HG02870 (cell line): ENCODE measurements around the gene LOC101059915.

ENCODE experiments used
- ATAC-seq: cut with Tn5 transposase; IDR thresholded peaks from one replicate; pipeline ENCODE4 v1.9.1; 2021; ENCODE audit warnings: mild to moderate bottlenecking, moderate library complexity; ENCODE audit not compliant: unreplicated experiment

The LOC101059915 gene

DNA sequence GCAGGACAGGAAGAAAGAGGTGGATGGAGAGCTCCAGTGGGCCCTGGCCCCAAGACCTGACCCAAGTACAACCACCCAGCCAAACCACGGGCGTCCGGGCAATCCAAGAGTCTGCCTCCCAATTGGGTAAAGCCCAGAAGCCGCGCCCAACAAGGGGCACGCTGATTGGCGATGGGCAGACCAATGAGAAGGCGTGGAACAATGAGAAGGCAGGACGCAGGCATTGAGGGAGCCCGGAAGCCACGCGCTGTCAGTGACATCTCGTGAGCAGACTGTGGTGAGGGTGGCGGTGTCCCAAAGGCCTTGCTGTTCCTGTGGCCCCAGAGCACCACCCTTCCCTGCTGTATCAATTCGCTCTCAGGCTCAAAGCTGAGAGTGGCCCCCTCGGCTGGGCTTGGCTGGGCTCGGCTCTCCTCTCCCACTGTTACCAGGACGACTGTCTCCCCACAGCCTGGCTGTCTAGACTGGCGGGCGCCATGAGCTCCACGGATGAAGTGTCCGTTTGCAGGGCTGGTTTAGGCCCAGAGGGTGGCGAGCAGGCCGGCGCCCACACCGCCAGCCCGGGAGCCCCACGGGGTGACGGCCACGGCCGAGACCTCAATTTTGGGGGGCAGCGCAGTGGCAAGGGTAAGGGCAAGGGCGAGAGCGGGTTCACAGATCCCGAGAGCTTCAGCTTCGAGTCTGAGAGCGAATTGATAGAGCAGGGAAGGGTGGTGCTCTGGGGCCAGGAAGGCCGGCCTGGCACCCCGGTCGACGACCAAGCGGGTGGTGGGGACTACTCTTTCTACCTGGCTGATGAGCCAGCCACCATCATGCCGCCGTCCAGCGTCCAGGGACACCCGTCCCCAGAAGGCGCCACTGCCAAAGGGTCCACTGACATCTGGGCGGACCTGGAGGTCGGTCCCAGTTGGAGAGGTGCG is at the start of gene LOC101059915:
Gene LOC101059915 (plus strand): TSS at position 219 of the 920 bp plus-strand sequence.
- ATAC-seq = no peak

DNA sequence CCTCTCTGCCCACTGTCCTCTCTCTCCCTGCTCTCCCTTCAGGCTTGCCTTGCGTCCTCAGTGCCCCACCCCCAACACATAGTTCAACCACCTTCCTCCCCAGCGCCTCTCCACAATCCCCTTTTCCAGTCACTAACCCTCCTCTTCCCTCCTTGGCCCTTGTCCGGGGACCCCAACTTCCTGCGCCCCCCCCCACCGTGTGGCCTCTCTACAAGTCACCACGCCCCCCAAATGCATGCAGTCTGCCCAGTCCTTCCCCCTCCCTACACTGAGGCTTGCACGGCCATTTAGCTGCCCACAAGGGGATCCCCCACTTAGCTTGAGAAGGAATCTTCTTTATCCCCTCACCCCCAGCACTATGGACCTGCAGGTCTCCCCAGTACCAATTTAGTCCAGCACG is 49.6 kb upstream of the LOC101059915 start:
- no peak for ATAC-seq

DNA sequence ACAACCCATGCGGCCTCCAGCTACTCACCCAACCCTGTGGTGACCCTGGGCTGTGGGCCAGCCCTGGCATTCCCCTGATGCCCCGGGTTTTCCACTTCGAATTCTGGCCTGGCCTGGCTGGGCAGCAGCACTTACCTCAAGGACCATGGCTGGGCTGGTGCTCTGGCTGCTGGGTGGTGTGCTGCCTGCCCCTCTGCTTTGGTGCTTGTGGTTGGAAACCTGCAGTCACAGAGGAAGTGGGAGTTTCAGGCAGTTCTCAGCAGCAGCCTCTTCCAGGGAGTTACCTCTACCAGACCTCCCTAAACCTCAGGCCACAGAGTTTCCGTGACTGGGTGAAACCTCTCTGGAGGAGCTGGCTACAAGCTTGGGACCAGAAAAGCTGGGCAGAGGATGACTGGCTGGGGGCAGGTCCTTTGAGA is 49.0 kb upstream of the LOC101059915 start, which contains the start of gene CXCR3:
Gene CXCR3 (minus strand): TSS at position 209 of the 419 bp plus-strand sequence. CDS start 62 bp downstream, at position 147.
- ATAC-seq = peak; percentile 53

DNA sequence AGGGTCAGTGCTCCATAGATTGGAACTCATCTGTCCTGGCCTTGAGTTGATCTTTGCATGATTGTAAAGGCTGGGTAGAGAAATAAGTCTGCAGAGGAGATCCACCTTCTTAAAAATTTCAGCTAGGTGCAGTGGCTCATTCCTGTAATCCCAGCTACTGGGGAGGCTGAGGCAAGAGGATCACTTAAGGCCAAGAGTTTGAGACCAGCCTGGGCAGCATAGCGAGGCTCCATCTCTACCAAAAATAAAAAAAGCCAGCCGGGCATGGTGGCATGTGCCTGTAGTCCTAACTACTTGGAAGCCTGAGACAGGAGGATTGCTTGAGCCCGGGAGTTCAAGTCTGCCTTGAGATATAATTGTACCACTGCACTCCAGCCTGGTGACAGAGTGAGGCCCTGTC is 48.6 kb upstream of the LOC101059915 start:
- no peak for ATAC-seq

DNA sequence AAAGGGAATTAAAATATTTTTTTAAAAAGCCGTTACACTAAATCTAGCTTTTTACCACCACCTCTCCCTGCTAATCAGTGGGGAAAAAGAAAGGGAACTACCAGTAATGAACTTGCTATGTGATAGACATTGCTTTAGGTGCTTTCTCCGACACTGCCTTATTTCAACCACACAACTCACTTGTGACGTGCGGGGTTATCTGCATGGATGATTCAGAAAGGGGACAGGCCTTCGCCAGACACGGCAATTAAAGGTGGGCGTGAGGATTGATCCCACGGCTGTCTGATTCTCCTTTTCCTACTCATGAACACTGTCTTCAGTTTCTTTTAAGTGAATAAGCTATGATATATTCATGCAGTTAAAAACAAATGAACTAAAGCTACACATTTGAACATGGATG is 48.2 kb upstream of the LOC101059915 start:
- ATAC-seq = no peak

DNA sequence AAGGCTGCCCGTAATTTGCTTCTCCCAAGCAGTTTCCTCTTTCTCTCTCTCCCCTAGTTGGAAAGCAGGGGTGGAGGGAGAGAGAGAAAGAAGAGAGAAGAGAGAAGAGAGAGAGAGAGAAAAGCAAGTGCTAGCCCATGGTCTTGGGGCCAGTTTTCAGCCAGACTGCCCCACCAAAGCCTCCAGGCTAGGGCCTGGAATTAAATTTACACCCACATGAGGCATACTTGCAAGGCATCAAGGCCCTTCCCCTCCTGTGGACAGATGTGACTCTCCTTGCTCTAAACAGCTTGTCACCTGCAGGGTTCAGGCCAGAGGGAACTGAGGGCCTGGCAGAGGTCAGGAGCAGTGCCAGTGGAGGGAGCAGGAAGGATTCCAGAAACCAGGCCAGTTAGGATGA is 47.4 kb upstream of the LOC101059915 start:
- no peak for ATAC-seq

DNA sequence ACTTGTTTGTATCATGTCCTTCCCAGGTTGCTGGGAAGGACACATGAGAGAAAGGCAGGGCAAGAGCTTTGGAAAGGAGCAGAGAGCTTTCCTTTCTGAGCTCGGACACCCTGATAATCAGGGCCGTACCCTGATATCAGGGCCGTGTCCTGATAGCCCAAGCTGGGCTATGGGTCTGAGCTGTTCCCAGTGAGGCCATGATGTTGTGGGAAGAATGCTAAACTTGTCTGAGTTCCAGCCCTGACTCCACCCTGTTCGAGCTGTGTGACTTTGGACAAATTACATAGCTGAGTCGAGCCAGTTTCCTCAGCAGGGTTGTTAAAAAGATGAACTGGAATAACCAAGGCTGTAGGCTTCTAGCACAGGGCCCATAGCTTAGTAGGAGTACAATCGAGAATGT is 45.7 kb upstream of the LOC101059915 start:
- no peak for ATAC-seq

DNA sequence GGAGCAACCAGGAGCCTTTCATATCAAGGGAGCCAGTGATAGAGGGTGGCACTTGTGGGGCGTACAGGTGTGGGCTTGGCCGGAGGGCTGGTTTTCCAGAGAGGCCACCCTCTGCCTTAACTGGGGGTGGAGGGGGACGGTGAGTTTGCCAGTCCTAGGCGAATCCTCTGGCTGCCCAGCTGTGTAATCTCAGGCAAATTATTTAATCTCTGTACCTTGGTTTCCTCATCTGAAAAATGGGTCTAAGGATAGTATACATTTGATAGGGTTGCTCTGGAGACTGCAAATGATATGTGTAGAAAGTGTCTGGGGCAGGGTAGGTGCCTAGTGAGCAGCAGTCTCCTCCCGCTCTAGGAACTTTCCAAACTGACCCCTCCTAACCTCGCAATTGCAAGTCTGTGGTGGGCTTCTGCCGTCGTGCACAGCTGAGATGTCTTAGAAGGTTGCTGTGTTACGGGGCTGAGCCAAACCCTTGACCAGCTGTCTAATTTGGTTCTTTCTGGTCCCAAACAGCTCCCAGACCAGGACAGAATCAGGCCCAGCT is 45.2 kb upstream of the LOC101059915 start:
- no peak for ATAC-seq

DNA sequence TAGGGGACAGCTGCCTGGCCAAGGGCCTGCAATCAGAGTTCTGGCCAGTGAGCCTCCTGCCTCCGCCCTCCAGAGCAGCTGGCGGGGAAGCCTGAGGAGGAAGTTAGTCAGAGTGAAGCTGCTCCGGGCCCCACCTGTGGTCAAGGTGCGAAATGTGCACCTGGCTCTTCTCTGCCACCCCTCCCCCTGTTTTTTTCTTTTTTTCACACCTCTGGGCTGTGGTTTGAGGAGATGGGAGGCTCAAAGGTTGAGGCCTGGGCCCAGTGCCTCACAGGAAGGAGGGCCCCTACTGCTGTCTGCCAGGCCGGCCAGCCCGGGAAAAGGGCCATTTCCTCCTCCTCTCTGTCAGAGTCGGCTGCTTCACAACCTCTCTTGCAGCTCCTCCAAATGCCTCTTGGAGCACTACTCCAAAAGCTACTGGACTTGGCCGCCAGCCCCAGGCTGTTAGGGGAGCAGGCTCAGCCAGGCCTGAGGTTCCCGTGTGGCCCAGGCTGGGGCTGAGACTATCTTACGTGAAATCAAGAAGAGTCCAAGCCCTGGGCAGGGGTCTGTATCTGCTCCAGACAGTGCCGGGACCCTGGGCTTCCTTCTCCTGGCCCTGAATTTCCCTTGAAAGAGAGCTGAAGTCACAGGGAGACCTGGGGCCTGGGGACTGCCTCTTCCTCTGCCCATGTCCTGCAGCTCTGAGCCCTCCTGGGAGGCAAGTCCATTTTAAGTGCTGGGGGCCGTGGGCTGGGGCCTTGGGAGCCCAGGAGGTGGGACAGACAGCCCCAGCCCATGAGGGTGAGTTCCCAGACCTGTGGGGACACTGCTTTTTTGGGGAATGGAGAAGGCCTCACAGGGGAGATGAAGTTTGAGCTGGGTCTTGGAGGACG is 44.5 kb upstream of the LOC101059915 start:
- peak; percentile 46 for ATAC-seq

DNA sequence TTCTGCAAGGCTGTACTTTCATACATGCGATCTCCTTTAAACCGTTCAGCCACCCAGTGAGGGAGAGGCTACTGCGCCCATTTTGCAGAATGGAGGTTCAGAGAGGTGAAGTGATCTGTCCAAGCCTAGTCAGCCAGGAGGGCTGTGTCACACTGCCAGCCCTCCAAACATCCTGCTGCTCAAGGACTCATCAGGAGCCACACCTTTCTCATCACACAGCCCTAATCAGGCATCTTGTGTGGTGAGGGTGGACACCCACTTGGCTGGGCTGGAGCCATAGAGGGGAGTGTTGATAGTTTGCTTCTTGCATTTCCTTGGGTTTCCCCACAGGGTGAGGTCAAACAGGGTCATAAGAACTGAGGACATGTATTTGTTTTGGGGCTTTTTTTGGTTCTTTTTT is 43.6 kb upstream of the LOC101059915 start:
- no peak for ATAC-seq

DNA sequence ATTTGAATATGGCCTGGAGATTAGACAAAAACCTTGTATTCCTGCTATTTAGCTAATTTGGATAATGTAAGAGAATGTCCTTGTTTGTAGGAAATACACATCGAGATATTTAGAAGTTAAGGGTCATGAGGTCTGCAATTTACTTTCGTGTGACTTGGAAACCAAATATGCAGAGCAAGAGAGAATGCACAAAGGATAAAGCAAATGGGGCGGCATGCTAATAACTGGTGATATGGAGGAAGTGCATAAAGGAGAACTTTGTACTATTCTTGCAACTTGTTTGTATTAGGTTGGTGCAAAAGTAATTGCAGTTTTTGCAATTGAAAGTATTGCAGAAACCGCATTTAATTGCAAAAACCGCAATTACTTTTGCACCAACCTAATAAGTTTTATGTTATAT is 41.9 kb upstream of the LOC101059915 start:
- no peak for ATAC-seq

DNA sequence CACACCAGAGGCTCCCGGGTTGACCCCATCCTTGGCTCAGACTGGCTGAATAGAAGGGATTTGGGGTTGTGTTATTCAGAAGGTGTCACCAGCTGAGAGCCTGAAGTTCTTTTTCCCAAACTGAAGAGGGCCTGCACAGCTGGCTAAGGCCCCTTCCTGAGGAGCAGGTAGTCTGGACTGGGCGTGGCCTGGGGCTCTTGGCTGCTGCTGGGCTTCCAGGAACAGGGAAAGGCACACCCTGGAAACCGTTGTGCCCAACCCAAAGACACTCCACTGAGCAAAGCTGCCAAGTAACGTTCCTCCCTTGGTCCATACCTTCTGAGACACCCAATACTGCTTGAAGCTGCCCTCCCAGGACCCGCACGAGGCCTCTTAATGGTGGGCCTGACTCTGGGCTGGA is 40.8 kb upstream of the LOC101059915 start:
- no peak for ATAC-seq

DNA sequence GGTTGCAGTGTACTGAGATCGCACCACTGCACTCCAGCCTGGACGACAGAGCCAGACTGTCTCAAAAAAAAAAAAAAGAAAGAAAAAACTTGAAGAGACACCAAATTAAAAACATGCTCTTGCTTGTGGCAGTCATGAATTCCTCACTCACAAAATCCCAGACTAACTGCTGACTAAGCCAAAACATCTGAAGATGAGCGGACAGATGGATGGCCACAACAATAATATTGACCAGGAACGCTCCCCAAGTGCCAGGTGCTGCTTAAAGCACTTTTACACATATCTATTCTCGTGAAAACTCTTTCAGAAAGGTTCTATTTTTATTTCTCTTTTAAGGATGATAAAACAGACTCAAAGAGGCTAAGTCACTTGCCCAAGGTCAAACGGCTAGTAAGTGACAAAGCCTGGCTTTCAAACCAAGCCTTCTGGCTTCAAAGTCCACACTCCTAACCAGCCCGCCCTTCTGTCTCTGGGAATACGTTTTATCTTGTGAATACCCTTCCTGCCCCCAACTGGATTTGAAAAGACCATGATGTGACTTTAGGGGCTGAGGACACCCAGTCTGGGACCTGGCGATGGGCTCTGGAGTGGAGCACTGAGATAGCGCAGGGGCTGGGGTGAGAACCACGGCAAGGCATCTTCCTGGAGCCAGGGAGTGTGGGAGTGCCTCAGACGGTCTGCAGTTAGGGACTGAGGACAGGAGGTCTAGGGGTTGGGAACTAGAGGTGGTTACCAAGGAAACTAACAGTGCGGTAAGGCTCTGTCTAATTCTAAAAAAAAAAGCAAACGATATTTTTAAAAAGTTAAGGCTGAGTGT is 39.5 kb upstream of the LOC101059915 start:
- ATAC-seq = no peak

DNA sequence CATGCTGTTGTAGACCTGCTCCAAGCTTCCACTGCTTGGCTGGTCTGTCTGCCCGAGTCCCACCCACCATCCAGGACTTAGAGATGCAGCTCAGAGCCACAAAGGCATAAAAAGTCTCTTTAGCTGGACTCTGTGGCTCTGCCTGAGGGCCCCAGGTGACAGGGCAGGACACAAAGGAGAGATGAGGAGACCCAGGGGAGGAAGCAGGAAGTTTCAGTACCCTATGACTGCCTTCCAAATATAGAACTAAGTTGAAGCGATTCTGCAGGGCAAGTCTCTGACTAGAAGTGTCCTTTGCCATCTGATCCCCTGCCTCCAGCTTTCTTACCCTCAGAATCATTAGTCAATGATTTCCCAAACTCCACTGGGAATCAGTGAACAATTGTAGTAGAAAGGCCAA is 37.9 kb upstream of the LOC101059915 start:
- ATAC-seq = peak; percentile 59

DNA sequence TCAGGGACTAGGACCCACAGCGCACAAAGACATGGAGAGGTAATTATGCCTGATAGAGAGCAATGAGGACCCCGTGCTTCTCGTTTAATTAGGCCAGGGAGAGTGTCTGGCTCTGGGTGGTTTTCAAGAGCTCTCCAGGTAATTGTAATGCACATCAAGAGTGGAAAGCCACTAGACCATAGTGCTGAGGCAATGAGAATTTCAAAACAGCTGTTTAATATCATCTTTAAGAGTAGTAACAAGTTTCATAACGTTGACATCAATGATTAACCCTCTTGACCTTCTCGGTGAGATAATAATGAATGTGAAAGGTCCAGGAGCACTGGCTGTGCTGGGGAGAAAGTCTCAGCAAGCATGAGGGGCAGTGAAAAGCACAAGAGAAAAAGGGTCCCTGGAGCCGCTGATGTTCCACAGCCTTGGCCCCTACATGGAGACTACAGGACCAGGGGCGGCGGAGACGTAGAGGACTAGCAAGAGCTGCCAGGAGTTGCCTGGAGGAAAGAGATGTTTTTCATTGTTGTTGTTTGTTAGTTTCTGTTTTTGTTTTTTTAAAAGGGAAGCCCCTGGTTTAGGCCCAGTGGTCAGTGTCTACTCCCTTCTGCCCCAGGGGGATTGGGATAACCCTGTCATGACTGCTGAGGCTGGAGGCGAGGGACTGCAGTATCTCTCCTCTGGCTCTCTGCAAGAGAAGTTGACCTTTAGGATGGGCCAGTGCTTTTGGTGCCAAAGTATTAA is 34.3 kb upstream of the LOC101059915 start:
- no peak for ATAC-seq

DNA sequence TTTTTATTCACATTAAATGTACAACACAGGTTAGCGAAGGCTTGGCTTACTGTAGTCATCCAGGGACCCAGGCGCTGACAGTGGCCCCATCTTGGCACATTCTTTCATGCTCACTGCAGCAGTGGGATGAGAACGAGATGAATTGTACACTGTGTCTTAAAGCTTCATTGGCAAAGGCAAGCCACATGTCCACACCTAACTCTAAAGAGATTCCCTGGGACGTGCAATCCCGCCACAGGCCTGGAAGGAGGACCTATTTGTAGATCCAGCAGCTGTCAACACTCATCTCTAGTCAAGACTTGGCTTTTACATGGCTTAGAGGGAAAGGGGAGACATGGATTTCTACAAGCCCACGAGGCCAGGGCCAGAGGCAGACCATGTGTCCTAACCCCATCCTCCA is 33.0 kb upstream of the LOC101059915 start:
- no peak for ATAC-seq

DNA sequence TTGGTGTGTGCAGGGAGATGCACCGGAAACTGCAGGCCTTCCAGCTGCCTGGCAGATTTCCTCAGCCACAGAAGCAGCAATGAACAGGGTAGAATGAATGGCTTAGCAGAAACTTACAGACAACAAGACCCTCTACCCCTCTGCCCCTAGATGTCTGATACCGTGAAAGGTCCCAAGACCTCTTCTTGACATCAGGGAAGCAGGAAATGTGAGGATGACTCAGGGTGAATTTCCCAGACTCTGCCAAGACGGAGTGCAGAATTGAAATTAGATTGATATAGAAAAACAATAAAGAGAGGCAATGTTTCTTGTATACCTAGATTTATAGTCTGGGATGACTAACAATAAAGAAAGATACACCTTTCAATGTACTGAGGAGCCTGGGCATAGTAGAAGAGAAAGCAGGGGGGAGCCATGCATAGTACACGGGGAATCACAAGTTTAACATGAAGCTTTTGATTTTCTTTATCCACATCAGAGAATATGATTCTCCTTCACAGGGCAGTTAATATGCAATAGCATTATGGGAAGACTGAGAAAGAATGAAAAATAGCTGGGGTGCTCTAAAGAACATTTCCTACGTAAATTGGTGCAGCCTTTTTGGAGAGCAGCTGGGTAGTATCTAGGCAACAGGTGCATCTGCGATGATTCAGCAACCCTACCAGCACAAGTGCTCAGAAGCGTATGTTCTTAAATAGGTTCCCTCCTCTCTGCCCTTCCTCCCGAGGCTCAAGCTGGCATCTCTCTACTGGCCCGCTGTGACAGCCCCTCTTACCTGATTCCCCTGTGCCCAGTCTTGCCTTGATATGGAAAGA is 30.7 kb upstream of the LOC101059915 start:
- ATAC-seq = no peak

DNA sequence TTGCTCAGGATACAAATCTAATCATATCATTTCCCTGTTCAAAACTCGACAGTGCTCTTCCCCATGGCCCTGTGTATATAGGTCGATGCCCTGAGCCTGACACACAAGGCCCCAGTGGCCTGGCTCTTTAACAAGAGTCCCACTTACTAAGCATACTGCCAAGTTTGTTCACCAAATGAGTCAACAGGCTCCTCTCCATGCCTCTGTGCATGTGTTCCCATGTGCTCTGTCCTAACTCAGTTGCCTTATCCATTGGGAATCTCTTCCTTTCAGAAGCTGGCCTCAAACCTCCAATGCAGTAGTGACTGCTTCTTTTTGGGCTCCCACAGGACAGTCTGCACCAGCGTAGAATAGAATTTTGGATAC is 30.1 kb upstream of the LOC101059915 start:
- ATAC-seq = no peak

DNA sequence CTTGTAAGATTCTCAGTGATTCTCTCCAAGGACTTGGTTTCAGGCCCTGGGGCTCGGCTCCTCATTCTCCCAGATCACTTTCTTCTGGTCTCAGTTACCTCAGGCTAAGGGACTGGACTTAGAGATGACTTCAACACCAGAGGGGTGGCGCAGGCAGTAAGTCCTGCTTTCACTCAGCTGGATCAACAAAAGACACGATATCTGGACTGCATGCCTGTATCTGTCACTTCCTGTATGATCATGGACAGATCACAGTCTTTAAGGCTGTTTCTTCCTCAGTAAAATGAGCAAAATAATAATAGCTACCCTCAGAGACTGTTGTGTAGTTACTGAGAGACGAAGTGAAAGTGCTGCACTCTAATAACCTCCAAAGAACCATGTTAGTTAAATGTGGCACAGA is 29.5 kb upstream of the LOC101059915 start:
- no peak for ATAC-seq
